Measurements from ENCODE around the gene ASPSCR1. TPM values are rescaled to one million over a fixed set of nuclear protein-coding genes. Genes with fewer than 3 reads are reported as not detected.

ASPSCR1 gene
- total RNA-seq, 1 donor from 2014 or later = 45.9 TPM

DNA sequence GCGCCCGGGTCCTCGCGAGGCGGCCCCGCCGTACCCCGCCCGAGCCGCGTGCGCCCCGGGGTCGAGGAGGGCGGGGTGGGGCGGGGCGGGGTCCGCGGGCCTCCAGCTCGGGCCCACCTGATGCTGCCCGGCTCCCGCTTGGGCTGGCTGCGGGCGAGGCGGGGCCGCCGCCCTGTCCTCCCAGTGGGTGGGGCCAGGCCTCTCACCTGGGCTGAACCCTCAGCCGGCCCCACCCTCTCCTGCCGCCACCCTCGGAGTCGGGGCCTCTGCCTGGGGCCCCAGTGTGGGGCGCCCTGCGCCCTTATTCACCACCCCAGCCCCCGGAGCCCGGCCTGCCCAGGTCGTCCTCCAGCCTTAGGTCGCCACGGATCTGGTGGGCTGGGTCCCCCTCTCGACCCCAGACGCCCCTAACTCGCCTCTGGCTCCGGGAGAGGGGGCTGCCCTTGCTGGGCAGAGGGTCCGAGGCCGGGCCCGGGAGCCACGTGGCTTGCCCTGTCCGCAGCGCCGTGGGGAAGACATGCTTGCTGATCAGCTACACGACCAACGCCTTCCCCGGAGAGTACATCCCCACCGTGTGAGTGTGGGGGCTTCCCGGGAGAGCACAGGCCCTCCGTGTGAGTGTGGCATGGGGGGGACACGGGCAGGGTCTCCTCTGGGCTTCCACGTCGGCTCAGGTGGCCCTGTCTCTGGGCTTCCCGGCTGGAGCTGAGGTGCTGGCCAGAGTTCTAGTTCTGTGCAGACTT lies 54.6 kb downstream of the ASPSCR1 start:
- H3K27ac Mint-ChIP-seq (ENCODE audit: unreplicated experiment) = no peak overlapping the region
- TF ChIP-seq, protein P1, sequence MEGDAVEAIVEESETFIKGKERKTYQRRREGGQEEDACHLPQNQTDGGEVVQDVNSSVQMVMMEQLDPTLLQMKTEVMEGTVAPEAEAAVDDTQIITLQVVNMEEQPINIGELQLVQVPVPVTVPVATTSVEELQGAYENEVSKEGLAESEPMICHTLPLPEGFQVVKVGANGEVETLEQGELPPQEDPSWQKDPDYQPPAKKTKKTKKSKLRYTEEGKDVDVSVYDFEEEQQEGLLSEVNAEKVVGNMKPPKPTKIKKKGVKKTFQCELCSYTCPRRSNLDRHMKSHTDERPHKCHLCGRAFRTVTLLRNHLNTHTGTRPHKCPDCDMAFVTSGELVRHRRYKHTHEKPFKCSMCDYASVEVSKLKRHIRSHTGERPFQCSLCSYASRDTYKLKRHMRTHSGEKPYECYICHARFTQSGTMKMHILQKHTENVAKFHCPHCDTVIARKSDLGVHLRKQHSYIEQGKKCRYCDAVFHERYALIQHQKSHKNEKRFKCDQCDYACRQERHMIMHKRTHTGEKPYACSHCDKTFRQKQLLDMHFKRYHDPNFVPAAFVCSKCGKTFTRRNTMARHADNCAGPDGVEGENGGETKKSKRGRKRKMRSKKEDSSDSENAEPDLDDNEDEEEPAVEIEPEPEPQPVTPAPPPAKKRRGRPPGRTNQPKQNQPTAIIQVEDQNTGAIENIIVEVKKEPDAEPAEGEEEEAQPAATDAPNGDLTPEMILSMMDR (IDR thresholded peaks at IDR 0.05) = no peak
- H3K9me3 Mint-ChIP-seq (ENCODE audit: unreplicated experiment) = no peaks in the 10 kb centered on the region
- H3K4me1 Mint-ChIP-seq (ENCODE audit: unreplicated experiment) = peaks cover 18% of the 10 kb centered on the region
- H3K36me3 Mint-ChIP-seq (ENCODE audit: unreplicated experiment) = no peaks in the 10 kb centered on the region
- peak overlapping the region; percentile 56 for H3K4me3 Mint-ChIP-seq (ENCODE audit: unreplicated experiment)
- DNase-seq (ENCODE audit: extremely low spot score, unreplicated experiment) = no peak
- H3K27me3 Mint-ChIP-seq (ENCODE audit: unreplicated experiment) = no peaks in the 10 kb centered on the region

DNA sequence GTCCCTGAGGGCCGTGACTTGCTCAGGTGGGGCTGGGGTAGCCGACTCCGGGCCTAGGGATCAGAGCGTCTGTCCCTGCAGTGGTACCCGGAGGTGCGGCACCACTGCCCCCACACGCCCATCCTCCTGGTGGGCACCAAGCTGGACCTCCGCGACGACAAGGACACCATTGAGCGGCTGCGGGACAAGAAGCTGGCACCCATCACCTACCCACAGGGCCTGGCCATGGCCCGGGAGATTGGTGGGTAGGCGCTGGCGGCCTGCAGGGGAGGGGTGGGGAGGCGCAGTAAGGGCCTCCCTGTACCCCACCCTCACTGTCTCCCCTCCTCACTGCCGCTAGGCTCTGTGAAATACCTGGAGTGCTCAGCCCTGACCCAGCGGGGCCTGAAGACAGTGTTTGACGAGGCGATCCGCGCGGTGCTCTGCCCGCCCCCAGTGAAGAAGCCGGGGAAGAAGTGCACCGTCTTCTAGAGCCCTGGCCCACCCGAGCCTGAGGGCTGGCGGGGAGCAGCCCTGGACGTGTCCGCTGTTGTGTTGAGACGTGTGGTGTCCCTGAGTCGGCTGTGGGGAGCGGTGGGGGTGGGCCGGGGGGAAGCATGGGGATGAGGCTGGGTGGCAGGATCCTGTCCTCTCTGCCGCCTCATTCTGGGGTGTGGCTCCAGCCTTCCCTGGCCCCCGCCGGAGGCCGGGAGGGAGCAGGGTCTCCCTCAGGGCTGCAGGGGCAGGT lies 56.1 kb downstream of the ASPSCR1 start:
- DNase-seq (ENCODE audit: extremely low spot score, unreplicated experiment) = no peak
- TF ChIP-seq, protein P1 (IDR thresholded peaks at IDR 0.05) = no peak
- H3K9me3 Mint-ChIP-seq (ENCODE audit: unreplicated experiment) = no peaks in the 10 kb centered on the region
- peak overlapping the region; percentile 56 for H3K4me3 Mint-ChIP-seq (ENCODE audit: unreplicated experiment)
- peaks cover 22% of the 10 kb centered on the region for H3K4me1 Mint-ChIP-seq (ENCODE audit: unreplicated experiment)
- H3K27me3 Mint-ChIP-seq (ENCODE audit: unreplicated experiment) = no peaks in the 10 kb centered on the region
- no peaks in the 10 kb centered on the region for H3K36me3 Mint-ChIP-seq (ENCODE audit: unreplicated experiment)
- no peak overlapping the region for H3K27ac Mint-ChIP-seq (ENCODE audit: unreplicated experiment)

DNA sequence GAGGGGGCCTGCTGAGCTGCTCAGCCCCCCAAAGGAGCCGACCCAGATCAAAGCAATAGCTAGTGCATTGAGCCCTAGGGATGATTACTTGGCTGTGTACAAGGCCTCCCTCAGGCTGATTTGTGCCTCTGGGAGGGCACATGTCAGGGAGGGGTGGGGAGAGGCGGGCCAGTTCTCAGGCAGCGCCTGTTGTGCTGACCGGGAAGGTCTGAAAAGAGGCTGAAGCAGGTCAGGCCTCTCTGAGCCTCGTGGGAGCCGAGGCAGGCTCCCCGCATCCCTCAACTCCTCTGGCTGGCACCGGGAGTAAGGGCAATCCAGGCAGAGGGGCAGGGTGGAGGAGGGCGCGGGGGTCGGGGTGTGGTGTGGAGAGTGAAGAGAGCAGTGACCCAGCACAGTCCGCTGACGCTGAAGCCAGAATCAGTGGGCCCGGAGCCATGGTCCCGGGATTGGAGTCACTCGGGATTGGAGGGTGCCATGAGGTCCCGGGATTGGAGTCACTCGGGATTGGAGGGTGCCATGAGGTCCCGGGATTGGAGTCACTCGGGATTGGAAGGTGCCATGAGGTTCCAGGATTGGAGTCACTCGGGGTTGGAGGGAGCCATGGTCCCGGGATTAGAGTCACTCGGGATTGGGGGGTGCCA lies 57.1 kb downstream of the ASPSCR1 start:
- Mint-ChIP-seq H3K36me3 (ENCODE audit: unreplicated experiment) (no peaks in the 10 kb centered on the region), H3K9me3 (ENCODE audit: unreplicated experiment) (no peaks in the 10 kb centered on the region), H3K27ac (ENCODE audit: unreplicated experiment) (no peak overlapping the region), H3K27me3 (ENCODE audit: unreplicated experiment) (no peaks in the 10 kb centered on the region), H3K4me1 (ENCODE audit: unreplicated experiment) (peaks cover 22% of the 10 kb centered on the region), H3K4me3 (ENCODE audit: unreplicated experiment) (no peak overlapping the region)
- no peak for DNase-seq (ENCODE audit: extremely low spot score, unreplicated experiment)
- TF ChIP-seq, protein P1 (IDR thresholded peaks at IDR 0.05) = no peak

DNA sequence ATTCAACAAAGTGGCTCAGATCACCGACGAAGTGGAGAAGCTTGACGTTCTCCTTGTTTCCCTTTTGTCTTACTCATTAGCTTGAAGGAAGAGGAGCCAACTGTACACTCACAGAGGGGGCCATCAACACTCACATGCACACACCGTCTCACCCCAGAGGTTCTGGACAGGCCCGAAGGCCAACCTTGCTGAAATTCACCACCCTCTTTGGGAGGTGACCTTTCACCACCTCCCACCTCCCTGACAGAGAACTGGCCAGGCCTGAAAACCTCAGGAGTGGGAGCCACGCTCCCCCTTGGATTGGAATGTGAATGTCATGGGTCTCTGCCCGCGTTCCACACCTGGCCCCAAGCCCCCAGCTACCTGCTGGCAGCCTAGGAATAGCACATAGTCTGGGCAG lies 58.1 kb downstream of the ASPSCR1 start:
- no peak overlapping the region for H3K27ac Mint-ChIP-seq (ENCODE audit: unreplicated experiment)
- H3K4me3 Mint-ChIP-seq (ENCODE audit: unreplicated experiment) = peak overlapping the region; percentile 50
- H3K36me3 Mint-ChIP-seq (ENCODE audit: unreplicated experiment) = no peaks in the 10 kb centered on the region
- H3K27me3 Mint-ChIP-seq (ENCODE audit: unreplicated experiment) = no peaks in the 10 kb centered on the region
- no peaks in the 10 kb centered on the region for H3K9me3 Mint-ChIP-seq (ENCODE audit: unreplicated experiment)
- peaks cover 18% of the 10 kb centered on the region for H3K4me1 Mint-ChIP-seq (ENCODE audit: unreplicated experiment)
- TF ChIP-seq, protein P1 (IDR thresholded peaks at IDR 0.05) = no peak
- no peak for DNase-seq (ENCODE audit: extremely low spot score, unreplicated experiment)

All from osteocyte (in vitro differentiated cells).